ENCODE measurements around the gene CDK1. TPM values are rescaled to one million over a fixed set of nuclear protein-coding genes. Genes with fewer than 3 reads are reported as not detected.
A peak's percentile ranks its signal among the peaks of the same experiment; 100 is the strongest.

CDK1 gene
- total and polyA plus RNA-seq, 2 donors (not counting 3 experiments of a cell fraction or from before 2014, with no cell fraction given) = 19.9 to 70.1 TPM

- H4K20me1 ChIP-seq (replicated peaks; ENCODE audit: control insufficient read depth, extremely low read depth, insufficient read depth, low read length) = no peaks in the 10 kb centered on the region
- H3K4me3 ChIP-seq (replicated peaks in 1 of 3; ENCODE audit: insufficient read depth in 1 of 3, low read depth in 1 of 3, low read length in 3 of 3) = peak overlapping the region in 1 of 3 experiments; percentile 28
- H3K79me2 ChIP-seq (ENCODE audit: control insufficient read depth, insufficient read depth, low read length) = no peaks in the 10 kb centered on the region
- no peaks in the 10 kb centered on the region for H3K9me3 ChIP-seq (replicated peaks; ENCODE audit: control insufficient read depth, insufficient read depth, low read length)
- TF ChIP-seq EZH2 (IDR thresholded peaks at IDR 0.05; ENCODE audit: borderline replicate concordance, low read depth, low read length, severe bottlenecking) (peak; percentile 87), JUN (IDR thresholded peaks at IDR 0.05; ENCODE audit: borderline replicate concordance, insufficient read depth, insufficient read length, low read depth) (no peak)
- TF ChIP-seq, protein P1, sequence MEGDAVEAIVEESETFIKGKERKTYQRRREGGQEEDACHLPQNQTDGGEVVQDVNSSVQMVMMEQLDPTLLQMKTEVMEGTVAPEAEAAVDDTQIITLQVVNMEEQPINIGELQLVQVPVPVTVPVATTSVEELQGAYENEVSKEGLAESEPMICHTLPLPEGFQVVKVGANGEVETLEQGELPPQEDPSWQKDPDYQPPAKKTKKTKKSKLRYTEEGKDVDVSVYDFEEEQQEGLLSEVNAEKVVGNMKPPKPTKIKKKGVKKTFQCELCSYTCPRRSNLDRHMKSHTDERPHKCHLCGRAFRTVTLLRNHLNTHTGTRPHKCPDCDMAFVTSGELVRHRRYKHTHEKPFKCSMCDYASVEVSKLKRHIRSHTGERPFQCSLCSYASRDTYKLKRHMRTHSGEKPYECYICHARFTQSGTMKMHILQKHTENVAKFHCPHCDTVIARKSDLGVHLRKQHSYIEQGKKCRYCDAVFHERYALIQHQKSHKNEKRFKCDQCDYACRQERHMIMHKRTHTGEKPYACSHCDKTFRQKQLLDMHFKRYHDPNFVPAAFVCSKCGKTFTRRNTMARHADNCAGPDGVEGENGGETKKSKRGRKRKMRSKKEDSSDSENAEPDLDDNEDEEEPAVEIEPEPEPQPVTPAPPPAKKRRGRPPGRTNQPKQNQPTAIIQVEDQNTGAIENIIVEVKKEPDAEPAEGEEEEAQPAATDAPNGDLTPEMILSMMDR (IDR thresholded peaks at IDR 0.05; ENCODE audit: extremely low read depth in 1 of 2, insufficient read depth in 1 of 2, low read depth in 1 of 2, low read length in 2 of 2) = peak in 1 of 2 donors; percentile 19
- no peak overlapping the region for H3K9ac ChIP-seq (replicated peaks; ENCODE audit: extremely low read depth, insufficient read depth, low read length)
- H3K27me3 ChIP-seq (ENCODE audit: control insufficient read depth in 2 of 2, insufficient read depth in 2 of 2, low read length in 2 of 2) = peaks cover 49 to 81% of the 10 kb centered on the region in 2 experiments
- H2AFZ ChIP-seq (ENCODE audit: low read depth, low read length) = peak overlapping the region; percentile 44
- BruUV-seq (replicated peaks) = no TSS peak
- intact Hi-C loops (cut with micrococcal nuclease) = no loop called here
- FAIRE-seq (no peak), DNase-seq (ENCODE audit: low read depth, low spot score) (no peak)
- H3K9me1 ChIP-seq (replicated peaks; ENCODE audit: control insufficient read depth, extremely low read depth, insufficient read depth, low read length) = no peaks in the 10 kb centered on the region
- ChIA-PET CTCF (interaction anchor here (1.2 kb wide), 1 partner anchor 13 kb away, joined by 3 read pairs; no protein-coding TSS in a partner anchor), POLR2A (no interaction called here)
- H3K36me3 ChIP-seq (ENCODE audit: control insufficient read depth in 2 of 2, extremely low read depth in 1 of 2, insufficient read depth in 2 of 2, low read length in 2 of 2) = no peaks in the 10 kb centered on the region
- H3K27ac ChIP-seq (ENCODE audit: insufficient read depth, low read depth, low read length) = no peak overlapping the region
- dilution Hi-C loops (cut with MboI; ENCODE audit: extremely low pct_ligation_motif_present, low sequenced_read_pairs) = no loop called here
- peaks cover 5% of the 10 kb centered on the region for H3K4me1 ChIP-seq (ENCODE audit: control insufficient read depth, extremely low read depth, insufficient read depth, low read length)
- H3K4me2 ChIP-seq (ENCODE audit: insufficient read depth, low read length) = peak overlapping the region; percentile 13
Observed at GRCh38 chr10:60732807-60733516, 45.3 kb upstream of the CDK1 start.

- intact Hi-C loops (cut with micrococcal nuclease) (no loop called here), dilution Hi-C loops (cut with MboI; ENCODE audit: extremely low pct_ligation_motif_present, low sequenced_read_pairs) (no loop called here)
- Histone ChIP-seq H3K27me3 (ENCODE audit: control insufficient read depth in 2 of 2, insufficient read depth in 2 of 2, low read length in 2 of 2) (peaks cover 49 to 80% of the 10 kb centered on the region in 2 experiments), H3K27ac (ENCODE audit: insufficient read depth, low read depth, low read length) (no peak overlapping the region), H3K4me1 (ENCODE audit: control insufficient read depth, extremely low read depth, insufficient read depth, low read length) (peaks cover 5% of the 10 kb centered on the region), H3K79me2 (ENCODE audit: control insufficient read depth, insufficient read depth, low read length) (no peaks in the 10 kb centered on the region), H3K36me3 (ENCODE audit: control insufficient read depth in 2 of 2, extremely low read depth in 1 of 2, insufficient read depth in 2 of 2, low read length in 2 of 2) (no peaks in the 10 kb centered on the region), H3K4me3 (replicated peaks in 1 of 3; ENCODE audit: insufficient read depth in 1 of 3, low read depth in 1 of 3, low read length in 3 of 3) (peak overlapping the region in 1 of 3 experiments; percentile 28), H3K9me3 (replicated peaks; ENCODE audit: control insufficient read depth, insufficient read depth, low read length) (no peaks in the 10 kb centered on the region), H4K20me1 (replicated peaks; ENCODE audit: control insufficient read depth, extremely low read depth, insufficient read depth, low read length) (no peaks in the 10 kb centered on the region), H3K4me2 (ENCODE audit: insufficient read depth, low read length) (no peak overlapping the region), H3K9me1 (replicated peaks; ENCODE audit: control insufficient read depth, extremely low read depth, insufficient read depth, low read length) (no peaks in the 10 kb centered on the region), H2AFZ (ENCODE audit: low read depth, low read length) (peak overlapping the region; percentile 44), H3K9ac (replicated peaks; ENCODE audit: extremely low read depth, insufficient read depth, low read length) (no peak overlapping the region)
- no peak for FAIRE-seq
- TF ChIP-seq EZH2 (IDR thresholded peaks at IDR 0.05; ENCODE audit: borderline replicate concordance, low read depth, low read length, severe bottlenecking) (no peak), MAX (IDR thresholded peaks at IDR 0.05; ENCODE audit: insufficient read depth, insufficient read length) (no peak), POLR2AphosphoS5 (IDR thresholded peaks at IDR 0.05; ENCODE audit: insufficient read depth, low read depth, low read length) (no peak)
- TF ChIP-seq, protein P1 (IDR thresholded peaks at IDR 0.05; ENCODE audit: extremely low read depth in 1 of 2, insufficient read depth in 1 of 2, low read depth in 1 of 2, low read length in 2 of 2) = peak in 1 of 2 donors; percentile 19
- ChIA-PET CTCF (interaction anchor here (1.2 kb wide), 1 partner anchor 14 kb away, joined by 3 read pairs; no protein-coding TSS in a partner anchor), POLR2A (no interaction called here)
- BruUV-seq (replicated peaks) = no TSS peak
- DNase-seq (ENCODE audit: low read depth, low spot score) = no peak
Observed at GRCh38 chr10:60733517-60733822, 44.8 kb upstream of the CDK1 start.

Data from endothelial cell of umbilical vein (primary cell).